HEK293 (cell line): Measurements from ENCODE around the gene STK11.

Experiments
- BCL6B ChIP-seq: fragments of 450-650 bp; formaldehyde crosslinking; IDR thresholded peaks from 2 replicates; pipeline ENCODE4 v1.5.1; 2017; ENCODE audit warnings: missing biosample characterization, missing genetic modification characterization
- PRDM6 ChIP-seq: fragments of 450-650 bp; formaldehyde crosslinking; IDR thresholded peaks from 2 replicates; pipeline ENCODE4 v1.5.1; 2017; ENCODE audit warnings: missing biosample characterization, missing genetic modification characterization
- REPIN1 ChIP-seq: fragments of 450-650 bp; formaldehyde crosslinking; IDR thresholded peaks from 2 replicates; pipeline ENCODE4 v1.5.1; 2017; ENCODE audit warnings: missing biosample characterization, missing genetic modification characterization, low read depth
- ZBTB26 ChIP-seq: fragments of 450-650 bp; formaldehyde crosslinking; optimal IDR thresholded peaks from 2 replicates; pipeline ENCODE3; 2016; ENCODE audit warnings: missing biosample characterization, mild to moderate bottlenecking, missing genetic modification characterization
- ZNF114 ChIP-seq: fragments of 450-650 bp; formaldehyde crosslinking; IDR thresholded peaks from 2 replicates; pipeline ENCODE4 v1.5.0; 2017; ENCODE audit warnings: missing biosample characterization, missing genetic modification characterization
- ZNF148 ChIP-seq: fragments of 450-650 bp; formaldehyde crosslinking; IDR thresholded peaks from 2 replicates; pipeline ENCODE4 v1.5.0; 2017; ENCODE audit warnings: missing biosample characterization, missing genetic modification characterization, borderline replicate concordance
- ZNF335 ChIP-seq: fragments of 450-650 bp; formaldehyde crosslinking; conservative IDR thresholded peaks from 2 replicates; pipeline ENCODE4 v1.5.1; 2016; ENCODE audit warnings: missing biosample characterization, missing genetic modification characterization
- ZNF37A ChIP-seq: fragments of 450-650 bp; IDR thresholded peaks from 2 replicates; pipeline ENCODE4 v1.5.1; 2018; ENCODE audit warnings: missing biosample characterization, missing genetic modification characterization
- ZNF404 ChIP-seq: fragments of 450-650 bp; formaldehyde crosslinking; IDR thresholded peaks from 2 replicates; pipeline ENCODE4 v1.5.1; 2017; ENCODE audit warnings: missing biosample characterization, missing genetic modification characterization
- ZNF426 ChIP-seq: fragments of 450-650 bp; formaldehyde crosslinking; IDR thresholded peaks from 2 replicates; pipeline ENCODE4 v1.5.1; 2017; ENCODE audit warnings: missing biosample characterization, missing genetic modification characterization, mild to moderate bottlenecking, inconsistent platforms, moderate library complexity
- ZNF473 ChIP-seq: fragments of 450-650 bp; formaldehyde crosslinking; IDR thresholded peaks from 2 replicates; pipeline ENCODE4 v1.5.1; 2017; ENCODE audit warnings: missing biosample characterization, missing genetic modification characterization
- ZNF580 ChIP-seq: fragments of 450-650 bp; formaldehyde crosslinking; IDR thresholded peaks from 2 replicates; pipeline ENCODE4 v1.5.1; 2016; ENCODE audit warnings: missing biosample characterization, missing genetic modification characterization
- ZNF623 ChIP-seq: fragments of 450-650 bp; formaldehyde crosslinking; IDR thresholded peaks from 2 replicates; pipeline ENCODE4 v1.5.1; 2016; ENCODE audit warnings: missing biosample characterization, missing genetic modification characterization
- ZNF660 ChIP-seq: fragments of 450-650 bp; IDR thresholded peaks from 2 replicates; pipeline ENCODE4 v1.5.1; 2018; ENCODE audit warnings: missing biosample characterization, mild to moderate bottlenecking, missing genetic modification characterization
- ZNF785 ChIP-seq: fragments of 450-650 bp; formaldehyde crosslinking; IDR thresholded peaks from 2 replicates; pipeline ENCODE4 v1.5.1; 2016; ENCODE audit warnings: missing biosample characterization, missing genetic modification characterization
- ZNF791 ChIP-seq: fragments of 450-650 bp; formaldehyde crosslinking; IDR thresholded peaks from 2 replicates; pipeline ENCODE4 v1.5.1; 2016; ENCODE audit warnings: missing biosample characterization, missing genetic modification characterization
- ZNF830 ChIP-seq: fragments of 450-650 bp; IDR thresholded peaks from 2 replicates; pipeline ENCODE4 v1.5.0; 2018; ENCODE audit warnings: missing biosample characterization, missing genetic modification characterization, low read depth, mild to moderate bottlenecking, moderate library complexity
- ZSCAN16 ChIP-seq: fragments of 450-650 bp; formaldehyde crosslinking; IDR thresholded peaks from 2 replicates; pipeline ENCODE4 v1.5.1; 2016; ENCODE audit warnings: missing biosample characterization, missing genetic modification characterization
- TF ChIP-seq, protein P1 (sequence below): fragments of 450-650 bp; formaldehyde crosslinking; conservative IDR thresholded peaks from 2 replicates; pipeline ENCODE4 v1.5.1; 2016; ENCODE audit warnings: low read depth, missing biosample characterization, missing genetic modification characterization
- TF ChIP-seq, protein P2 (sequence below): fragments of 450-650 bp; formaldehyde crosslinking; IDR thresholded peaks from 2 replicates; pipeline ENCODE4 v1.5.1; 2016; ENCODE audit warnings: missing biosample characterization, missing genetic modification characterization
- TF ChIP-seq, protein P3 (sequence below): fragments of 450-650 bp; formaldehyde crosslinking; IDR thresholded peaks from 2 replicates; pipeline ENCODE4 v1.5.1; 2016; ENCODE audit warnings: missing biosample characterization, missing genetic modification characterization

Gene STK11

DNA sequence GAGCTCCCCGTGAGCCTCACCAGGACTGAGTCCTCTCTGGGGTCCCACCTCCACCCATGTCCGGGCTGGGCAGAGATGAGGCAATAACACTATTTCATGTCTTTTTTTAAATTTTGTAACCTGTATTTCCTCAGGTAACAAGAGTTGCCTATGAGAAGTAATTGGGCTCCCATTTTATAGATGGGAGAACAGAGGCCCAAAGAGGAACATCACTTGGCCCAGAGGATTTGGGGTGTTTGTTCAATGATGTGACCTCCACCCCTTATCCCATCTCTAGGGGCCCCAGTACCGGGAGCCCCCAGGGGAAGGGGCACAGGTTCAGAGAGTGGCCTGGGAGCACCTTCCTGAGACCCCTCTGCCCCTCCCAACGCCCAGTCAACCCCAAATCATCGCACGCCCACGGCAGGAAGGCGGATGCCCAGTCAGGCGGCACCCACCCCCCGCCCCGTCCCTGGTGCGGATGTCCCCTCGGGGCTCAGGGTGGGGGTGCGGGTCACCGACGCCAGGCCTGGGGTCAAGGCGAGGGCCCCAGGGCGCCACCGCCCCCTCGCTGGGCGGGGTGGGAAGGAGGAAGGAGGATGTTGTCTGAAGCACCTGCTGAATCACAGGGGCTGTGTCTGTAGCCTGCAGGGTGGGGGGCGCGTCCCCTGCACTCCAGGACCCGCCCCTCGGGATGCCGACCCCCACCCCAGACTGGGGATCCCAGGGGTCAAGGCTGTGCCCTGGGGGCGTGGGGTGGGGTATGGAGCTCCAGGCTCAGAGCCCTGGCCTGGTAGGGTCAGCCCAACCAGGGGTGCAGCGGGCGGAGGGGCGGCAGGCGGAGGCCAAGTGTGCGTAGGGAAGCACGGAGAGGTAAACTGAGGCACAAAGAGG, 54.5 kb downstream of the STK11 start (continued):
- TF ChIP-seq, protein P1, sequence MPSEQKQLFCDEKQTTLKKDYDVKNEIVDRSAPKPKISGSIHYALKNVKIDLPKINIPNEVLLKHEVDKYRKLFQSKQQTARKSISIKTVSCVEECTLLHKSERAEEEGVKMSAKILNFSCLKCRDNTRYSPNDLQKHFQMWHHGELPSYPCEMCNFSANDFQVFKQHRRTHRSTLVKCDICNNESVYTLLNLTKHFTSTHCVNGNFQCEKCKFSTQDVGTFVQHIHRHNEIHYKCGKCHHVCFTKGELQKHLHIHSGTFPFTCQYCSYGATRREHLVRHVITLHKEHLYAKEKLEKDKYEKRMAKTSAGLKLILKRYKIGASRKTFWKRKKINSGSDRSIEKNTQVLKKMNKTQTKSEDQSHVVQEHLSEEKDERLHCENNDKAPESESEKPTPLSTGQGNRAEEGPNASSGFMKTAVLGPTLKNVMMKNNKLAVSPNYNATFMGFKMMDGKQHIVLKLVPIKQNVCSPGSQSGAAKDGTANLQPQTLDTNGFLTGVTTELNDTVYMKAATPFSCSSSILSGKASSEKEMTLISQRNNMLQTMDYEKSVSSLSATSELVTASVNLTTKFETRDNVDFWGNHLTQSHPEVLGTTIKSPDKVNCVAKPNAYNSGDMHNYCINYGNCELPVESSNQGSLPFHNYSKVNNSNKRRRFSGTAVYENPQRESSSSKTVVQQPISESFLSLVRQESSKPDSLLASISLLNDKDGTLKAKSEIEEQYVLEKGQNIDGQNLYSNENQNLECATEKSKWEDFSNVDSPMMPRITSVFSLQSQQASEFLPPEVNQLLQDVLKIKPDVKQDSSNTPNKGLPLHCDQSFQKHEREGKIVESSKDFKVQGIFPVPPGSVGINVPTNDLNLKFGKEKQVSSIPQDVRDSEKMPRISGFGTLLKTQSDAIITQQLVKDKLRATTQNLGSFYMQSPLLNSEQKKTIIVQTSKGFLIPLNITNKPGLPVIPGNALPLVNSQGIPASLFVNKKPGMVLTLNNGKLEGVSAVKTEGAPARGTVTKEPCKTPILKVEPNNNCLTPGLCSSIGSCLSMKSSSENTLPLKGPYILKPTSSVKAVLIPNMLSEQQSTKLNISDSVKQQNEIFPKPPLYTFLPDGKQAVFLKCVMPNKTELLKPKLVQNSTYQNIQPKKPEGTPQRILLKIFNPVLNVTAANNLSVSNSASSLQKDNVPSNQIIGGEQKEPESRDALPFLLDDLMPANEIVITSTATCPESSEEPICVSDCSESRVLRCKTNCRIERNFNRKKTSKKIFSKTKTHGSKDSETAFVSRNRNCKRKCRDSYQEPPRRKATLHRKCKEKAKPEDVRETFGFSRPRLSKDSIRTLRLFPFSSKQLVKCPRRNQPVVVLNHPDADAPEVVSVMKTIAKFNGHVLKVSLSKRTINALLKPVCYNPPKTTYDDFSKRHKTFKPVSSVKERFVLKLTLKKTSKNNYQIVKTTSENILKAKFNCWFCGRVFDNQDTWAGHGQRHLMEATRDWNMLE (tag by site-specific recombination): no peak
- TF ChIP-seq BCL6B (tag by site-specific recombination) (no peak), ZNF785 (tag by site-specific recombination) (no peak), ZNF37A (no peak), ZNF791 (no peak), ZNF473 (no peak), ZNF114 (tag by site-specific recombination) (no peak), ZSCAN16 (tag by site-specific recombination) (no peak), ZNF830 (tag by site-specific recombination) (no peak), ZNF660 (tag by site-specific recombination) (0 out of 2 replicates have a peak, but pooled peaks have one; percentile 17), ZNF580 (tag by site-specific recombination) (0 out of 2 replicates have a peak, but pooled peaks have one; percentile 31), ZNF623 (tag by site-specific recombination) (no peak), PRDM6 (tag by site-specific recombination) (no peak), REPIN1 (tag by site-specific recombination) (no peak), ZNF148 (no peak), ZNF404 (tag by site-specific recombination) (no peak), ZNF335 (tag by site-specific recombination) (no peak), ZNF426 (no peak), ZBTB26 (tag by site-specific recombination) (no peak)
- TF ChIP-seq, protein P2, sequence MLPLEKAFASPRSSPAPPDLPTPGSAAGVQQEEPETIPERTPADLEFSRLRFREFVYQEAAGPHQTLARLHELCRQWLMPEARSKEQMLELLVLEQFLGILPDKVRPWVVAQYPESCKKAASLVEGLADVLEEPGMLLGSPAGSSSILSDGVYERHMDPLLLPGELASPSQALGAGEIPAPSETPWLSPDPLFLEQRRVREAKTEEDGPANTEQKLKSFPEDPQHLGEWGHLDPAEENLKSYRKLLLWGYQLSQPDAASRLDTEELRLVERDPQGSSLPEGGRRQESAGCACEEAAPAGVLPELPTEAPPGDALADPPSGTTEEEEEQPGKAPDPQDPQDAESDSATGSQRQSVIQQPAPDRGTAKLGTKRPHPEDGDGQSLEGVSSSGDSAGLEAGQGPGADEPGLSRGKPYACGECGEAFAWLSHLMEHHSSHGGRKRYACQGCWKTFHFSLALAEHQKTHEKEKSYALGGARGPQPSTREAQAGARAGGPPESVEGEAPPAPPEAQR (tag by site-specific recombination): no peak
- TF ChIP-seq, protein P3, sequence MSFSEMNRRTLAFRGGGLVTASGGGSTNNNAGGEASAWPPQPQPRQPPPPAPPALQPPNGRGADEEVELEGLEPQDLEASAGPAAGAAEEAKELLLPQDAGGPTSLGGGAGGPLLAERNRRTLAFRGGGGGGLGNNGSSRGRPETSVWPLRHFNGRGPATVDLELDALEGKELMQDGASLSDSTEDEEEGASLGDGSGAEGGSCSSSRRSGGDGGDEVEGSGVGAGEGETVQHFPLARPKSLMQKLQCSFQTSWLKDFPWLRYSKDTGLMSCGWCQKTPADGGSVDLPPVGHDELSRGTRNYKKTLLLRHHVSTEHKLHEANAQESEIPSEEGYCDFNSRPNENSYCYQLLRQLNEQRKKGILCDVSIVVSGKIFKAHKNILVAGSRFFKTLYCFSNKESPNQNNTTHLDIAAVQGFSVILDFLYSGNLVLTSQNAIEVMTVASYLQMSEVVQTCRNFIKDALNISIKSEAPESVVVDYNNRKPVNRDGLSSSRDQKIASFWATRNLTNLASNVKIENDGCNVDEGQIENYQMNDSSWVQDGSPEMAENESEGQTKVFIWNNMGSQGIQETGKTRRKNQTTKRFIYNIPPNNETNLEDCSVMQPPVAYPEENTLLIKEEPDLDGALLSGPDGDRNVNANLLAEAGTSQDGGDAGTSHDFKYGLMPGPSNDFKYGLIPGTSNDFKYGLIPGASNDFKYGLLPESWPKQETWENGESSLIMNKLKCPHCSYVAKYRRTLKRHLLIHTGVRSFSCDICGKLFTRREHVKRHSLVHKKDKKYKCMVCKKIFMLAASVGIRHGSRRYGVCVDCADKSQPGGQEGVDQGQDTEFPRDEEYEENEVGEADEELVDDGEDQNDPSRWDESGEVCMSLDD: peak; percentile 93
